H1 (cell line): ENCODE results near the gene ITGB4. TPM values are rescaled to one million over a fixed set of nuclear protein-coding genes. Genes with fewer than 3 reads are reported as not detected.
A peak's percentile ranks its signal among the peaks of the same experiment; 100 is the strongest.

ENCODE experiments used
- CTCF ChIA-PET: fragments of 300-600 bp; sonication (Branson Sonifier 250); formaldehyde crosslinking; loops from one replicate; lab custom pipeline; 2021; ENCODE audit not compliant: partially characterized antibody; lab: Charles Lee
- POLR2A ChIA-PET: fragments of 300-600 bp; sonication (Branson Sonifier 250); formaldehyde crosslinking; loops from one replicate; lab custom pipeline; 2021; ENCODE audit warnings: inconsistent platforms; ENCODE audit not compliant: partially characterized antibody; lab: Charles Lee
- DNase-seq, 2 experiments: peaks; one replicate each; pipeline versions ENCODE4 v3.0.0 to v3.0.0-alpha.2; 2010 to 2022; ENCODE audit warnings: low spot score in 2 of 2, low read depth in 1 of 2, mixed read lengths in 1 of 2
- FAIRE-seq: peaks from 2 replicates; lab custom pipeline; 2011; peaks lifted over from hg19 to GRCh38; lab: Jason Lieb, UNC
- H2AFZ ChIP-seq: 2 replicates; pipeline ENCODE4 v1.8.1; 2012; ENCODE audit warnings: low read length, inconsistent platforms
- H2AK5ac ChIP-seq: 2 replicates; pipeline ENCODE4 v1.6.1; 2013; ENCODE audit warnings: low read depth, low read length
- H2BK120ac ChIP-seq: replicated peaks from 2 replicates; pipeline ENCODE3; 2013; ENCODE audit warnings: low read depth, low read length, inconsistent platforms
- H2BK12ac ChIP-seq: 2 replicates; pipeline ENCODE4 v1.6.1; 2013; ENCODE audit warnings: low read depth, low read length
- H2BK15ac ChIP-seq: 2 replicates; pipeline ENCODE4 v1.6.1; 2013; ENCODE audit warnings: low read length
- H2BK20ac ChIP-seq: 2 replicates; pipeline ENCODE4 v1.6.1; 2013; ENCODE audit warnings: low read length
- H2BK5ac ChIP-seq: 2 replicates; pipeline ENCODE4 v1.6.1; 2013; ENCODE audit warnings: low read depth, low read length
- H3K14ac ChIP-seq: 2 replicates; pipeline ENCODE4 v1.6.1; 2013; ENCODE audit warnings: inconsistent platforms; ENCODE audit not compliant: insufficient read length
- H3K18ac ChIP-seq: 2 replicates; pipeline ENCODE4 v1.6.1; 2013; ENCODE audit warnings: low read length; ENCODE audit errors: extremely low read depth
- H3K23ac ChIP-seq: 2 replicates; pipeline ENCODE4 v1.6.1; 2013; ENCODE audit warnings: inconsistent platforms; ENCODE audit not compliant: insufficient read length
- H3K23me2 ChIP-seq: 2 replicates; pipeline ENCODE4 v1.6.1; 2013; ENCODE audit warnings: low read depth, low read length
- H3K27ac ChIP-seq: 2 replicates; pipeline ENCODE4 v1.6.1; 2011; ENCODE audit warnings: low read depth, low read length, inconsistent platforms
- H3K27me3 ChIP-seq, 4 experiments: replicated peaks in 1 of 4; 1 replicate in 1 of 4; 2 replicates in 3 of 4; pipeline versions ENCODE4 v1.6.1 to v1.8.1; 2011 to 2013; ENCODE audit warnings: low read length in 3 of 4, mild to moderate bottlenecking in 3 of 4, inconsistent platforms in 2 of 4, mixed read lengths in 2 of 4, moderate library complexity in 1 of 4; ENCODE audit not compliant: control insufficient read depth in 3 of 4, insufficient read depth in 3 of 4; ENCODE audit errors: extremely low read depth in 1 of 4
- H3K36me3 ChIP-seq, 4 experiments: 2 replicates each; pipeline versions ENCODE4 v1.6.1 to v1.8.1; 2011 to 2013; ENCODE audit warnings: mild to moderate bottlenecking in 4 of 4, low read length in 3 of 4, moderate library complexity in 2 of 4, control low read depth in 1 of 4, inconsistent platforms in 1 of 4; ENCODE audit not compliant: insufficient read depth in 4 of 4, control insufficient read depth in 2 of 4
- H3K4ac ChIP-seq: replicated peaks from 2 replicates; pipeline ENCODE3; 2013; ENCODE audit warnings: low read length, low read depth, mixed read lengths, inconsistent platforms; ENCODE audit not compliant: insufficient read length
- H3K4me1 ChIP-seq, 4 experiments: replicated peaks in 1 of 4; 1 replicate in 1 of 4; 2 replicates in 3 of 4; pipeline versions ENCODE4 v1.6.1 to v1.8.1; 2011 to 2013; ENCODE audit warnings: low read length in 3 of 4, inconsistent platforms in 2 of 4, mixed read lengths in 1 of 4; ENCODE audit not compliant: insufficient read depth in 4 of 4, control insufficient read depth in 3 of 4
- H3K4me2 ChIP-seq, 2 experiments: 2 replicates each; pipeline versions ENCODE4 v1.6.1 to v1.8.1; 2011 to 2013; ENCODE audit warnings: low read depth in 2 of 2, low read length in 2 of 2, control low read depth in 1 of 2, inconsistent platforms in 1 of 2, mild to moderate bottlenecking in 1 of 2; ENCODE audit not compliant: insufficient read depth in 1 of 2
- H3K4me3 ChIP-seq, 4 experiments: fragments of 200-600, 300-600 bp in 1 of 4; sonication (generic), shearing (Covaris generic), sonication (Bioruptor Twin) in 1 of 4; 2 replicates each; pipeline versions ENCODE4 v1.5.1 to v1.8.1; 2011 to 2016; ENCODE audit warnings: low read length in 4 of 4, low read depth in 3 of 4, control low read depth in 2 of 4, inconsistent platforms in 2 of 4, mild to moderate bottlenecking in 2 of 4, mixed read lengths in 1 of 4, moderate library complexity in 1 of 4; ENCODE audit not compliant: insufficient read depth in 2 of 4; ENCODE audit errors: extremely low read depth in 1 of 4
- H3K56ac ChIP-seq: replicated peaks from 2 replicates; pipeline ENCODE3; 2013; ENCODE audit warnings: low read depth, mild to moderate bottlenecking, mixed read lengths, low read length, inconsistent platforms; ENCODE audit not compliant: insufficient read length
- H3K79me1 ChIP-seq: 2 replicates; pipeline ENCODE4 v1.6.1; 2013; ENCODE audit warnings: low read depth, low read length, control low read depth
- H3K79me2 ChIP-seq, 2 experiments: 2 replicates each; pipeline versions ENCODE4 v1.6.1 to v1.8.1; 2012 to 2013; ENCODE audit warnings: low read length in 2 of 2, mild to moderate bottlenecking in 2 of 2, inconsistent platforms in 1 of 2; ENCODE audit not compliant: insufficient read depth in 2 of 2, control insufficient read depth in 1 of 2
- H3K9ac ChIP-seq, 4 experiments: replicated peaks in 1 of 4; 1 replicate in 1 of 4; 2 replicates in 3 of 4; pipeline versions ENCODE4 v1.6.1 to v1.8.1; 2011 to 2013; ENCODE audit warnings: low read depth in 3 of 4, low read length in 3 of 4, control low read depth in 2 of 4, mild to moderate bottlenecking in 2 of 4, moderate library complexity in 2 of 4, inconsistent platforms in 1 of 4; ENCODE audit errors: extremely low read depth in 1 of 4
- H3K9me3 ChIP-seq, 2 experiments: 2 replicates each; pipeline versions ENCODE4 v1.6.1 to v1.8.1; 2012 to 2013; ENCODE audit warnings: mild to moderate bottlenecking in 2 of 2, moderate library complexity in 2 of 2, control low read depth in 1 of 2, inconsistent platforms in 1 of 2, low read depth in 1 of 2, low read length in 1 of 2, mixed read lengths in 1 of 2; ENCODE audit not compliant: insufficient read depth in 2 of 2
- H4K20me1 ChIP-seq, 2 experiments: replicated peaks in 1 of 2; 2 replicates each; pipeline versions ENCODE3 to v1.8.1; 2011 to 2013; ENCODE audit warnings: inconsistent platforms in 2 of 2, low read length in 2 of 2, mild to moderate bottlenecking in 1 of 2; ENCODE audit not compliant: insufficient read depth in 2 of 2, control insufficient read depth in 1 of 2
- H4K5ac ChIP-seq: 2 replicates; pipeline ENCODE4 v1.6.1; 2013; ENCODE audit warnings: low read length, low read depth, mixed read lengths, inconsistent platforms; ENCODE audit not compliant: insufficient read length
- H4K8ac ChIP-seq: 2 replicates; pipeline ENCODE4 v1.8.0; 2013; ENCODE audit warnings: mild to moderate bottlenecking, moderate library complexity, low read length, inconsistent platforms; ENCODE audit not compliant: insufficient read depth; ENCODE audit errors: extremely low read depth
- H4K91ac ChIP-seq: replicated peaks from 2 replicates; pipeline ENCODE3; 2013; ENCODE audit warnings: low read length, mixed read lengths, inconsistent platforms; ENCODE audit not compliant: insufficient read length
- BACH1 ChIP-seq: IDR thresholded peaks from 2 replicates; pipeline ENCODE4 v1.6.1; 2012; ENCODE audit warnings: low read length, improper control_type of control experiment
- CHD2 ChIP-seq: IDR thresholded peaks from 2 replicates; pipeline ENCODE4 v1.6.1; 2012; ENCODE audit warnings: low read length, improper control_type of control experiment
- EP300 ChIP-seq, 2 experiments: IDR thresholded peaks; 1 replicate in 1 of 2; 2 replicates in 1 of 2; pipeline ENCODE4 v1.6.1; 2011 to 2012; ENCODE audit warnings: low read depth in 2 of 2, low read length in 2 of 2, mild to moderate bottlenecking in 2 of 2, borderline replicate concordance in 1 of 2, inconsistent platforms in 1 of 2, moderate library complexity in 1 of 2
- HDAC2 ChIP-seq, 2 experiments: fragments of 300-600 bp in 1 of 2; sonication (generic) in 1 of 2; IDR thresholded peaks; 2 replicates each; pipeline ENCODE4 v1.6.1; 2011 to 2012; ENCODE audit warnings: low read depth in 2 of 2, low read length in 2 of 2, mild to moderate bottlenecking in 2 of 2, moderate library complexity in 2 of 2, borderline replicate concordance in 1 of 2, inconsistent platforms in 1 of 2
- KDM4A ChIP-seq: IDR thresholded peaks from one replicate; pipeline ENCODE4 v1.7.1; 2012; ENCODE audit warnings: low read depth, mild to moderate bottlenecking, moderate library complexity, low read length, inconsistent platforms; ENCODE audit not compliant: severe bottlenecking
- RFX5 ChIP-seq: IDR thresholded peaks from 2 replicates; pipeline ENCODE4 v1.6.1; 2011; ENCODE audit warnings: low read depth, low read length, improper control_type of control experiment, borderline replicate concordance
- SIN3A ChIP-seq, 2 experiments: IDR thresholded peaks in 1 of 2; conservative IDR thresholded peaks in 1 of 2; 2 replicates each; pipeline ENCODE4 v1.6.1; 2011 to 2012; ENCODE audit warnings: low read length in 2 of 2, improper control_type of control experiment in 1 of 2, low read depth in 1 of 2, mild to moderate bottlenecking in 1 of 2
- SIX5 ChIP-seq: IDR thresholded peaks from 2 replicates; pipeline ENCODE4 v1.6.1; 2011; ENCODE audit warnings: mild to moderate bottlenecking, low read depth, low read length
- SP4 ChIP-seq: IDR thresholded peaks from 2 replicates; pipeline ENCODE4 v1.6.1; 2012; ENCODE audit warnings: low read length, inconsistent platforms
- TAF1 ChIP-seq: IDR thresholded peaks from 2 replicates; pipeline ENCODE4 v1.6.1; 2011; ENCODE audit warnings: mild to moderate bottlenecking, low read depth, low read length
- WGBS, 2 experiments: shearing (Covaris generic) in 1 of 2; methylation state at CpG; one replicate each; pipeline versions ENCODE4 v1.1.6 to v1.1.7; 2013 to 2015; ENCODE audit warnings: low lambda C conversion rate in 2 of 2, mixed read lengths in 2 of 2, inconsistent platforms in 1 of 2, low coverage in 1 of 2, missing lambda C conversion rate in 1 of 2; ENCODE audit not compliant: insufficient replicate concordance in 2 of 2, insufficient coverage in 1 of 2, insufficient read length in 1 of 2; ENCODE audit errors: extremely low coverage in 1 of 2, missing lambda C conversion rate in 1 of 2; 5-methylcytosine and 5-hydroxymethylcytosine counted together
- polyA plus RNA-seq, 7 experiments: library from polyadenylated mRNA; depleted of rRNA in 3 of 7; stranded (reverse) in 5 of 7; unstranded in 2 of 7; fragments of >200 nt in 5 of 7; fragments of 200-250 nt in 2 of 7; gene quantifications; 1 replicate in 5 of 7; 2 replicates in 1 of 7; 4 replicates in 1 of 7; pipeline versions ENCODE4 v1.2.1 to v1.2.3, GENCODE V29; 2011 to 2013; ENCODE audit warnings: missing spikeins in 2 of 7, mixed read lengths in 2 of 7
- total RNA-seq: library from RNA; stranded (reverse); fragmentation: NEBNext Ultra II Directional; extraction: Animal tissue kit (Norgen Biotek cat#: 25700); gene quantifications from 2 replicates; pipeline ENCODE4 v1.2.1, GENCODE V29; 2021
- TF ChIP-seq, protein P1 (sequence below): IDR thresholded peaks from 2 replicates; pipeline ENCODE4 v1.6.1; 2012; ENCODE audit warnings: inconsistent platforms

The ITGB4 gene
- total and polyA plus RNA-seq, 2 of the 8 experiments (the other 6 are each of a cell fraction or from before 2014, with no cell fraction given), result 5.2 to 5.6 TPM

GRCh38 chr17:75784473-75785015 lies 63.3 kb downstream of the ITGB4 start, which contains the start of gene UNK:
UNK (plus strand) TSS chr17:75784806; CDS start chr17:75784881, 75 bp downstream.
- ChIA-PET CTCF (interaction anchor here (1.2 to 21.4 kb wide), 7 partner anchors 11 to 77 kb away, joined by 5 to 359 read pairs (median 7); partner anchors contain the start of genes GALK1, UNC13D and WBP2), POLR2A (interaction anchor here (0.6 to 7.5 kb wide), 28 partner anchors 10 to 523 kb away, joined by 3 to 98 read pairs (median 4); partner anchors contain the start of genes GALK1, GGA3, MRPS7 and TRIM65)
- H4K91ac ChIP-seq, result peak within 1 kb of the TSS; percentile 94
- peak within 1 kb of the TSS; percentile 98 to 100 (median 100) for H3K9ac ChIP-seq
- H3K27ac ChIP-seq, result peak within 1 kb of the TSS; percentile 100
- DNase-seq (peak; percentile 97 to 99), FAIRE-seq (peak; percentile 78)
- H4K5ac ChIP-seq, result peak within 1 kb of the TSS; percentile 89
- H4K20me1 ChIP-seq, result peaks cover 0 to 3% of the 10 kb centered on the region in 2 experiments
- peak within 1 kb of the TSS; percentile 87 to 99 for H3K4me2 ChIP-seq
- peaks cover 18 to 46% of the 10 kb centered on the region in 2 experiments for H3K79me2 ChIP-seq
- no peaks in the 10 kb centered on the region for H3K9me3 ChIP-seq
- H2BK120ac ChIP-seq, result peak within 1 kb of the TSS; percentile 86
- H3K14ac ChIP-seq, result peak within 1 kb of the TSS; percentile 35
- peaks cover 6% of the 10 kb centered on the region; the same call in 1 of the 2 replicates for H3K23me2 ChIP-seq
- peak within 1 kb of the TSS; percentile 93 for H2BK15ac ChIP-seq
- peak within 1 kb of the TSS; percentile 98 for H2BK5ac ChIP-seq
- peak within 1 kb of the TSS; percentile 86 for H3K18ac ChIP-seq
- H3K56ac ChIP-seq, result peak within 1 kb of the TSS; percentile 75
- peak within 1 kb of the TSS; percentile 82 for H3K4ac ChIP-seq
- 4% methylated on average over 37 of the region's 45 CpGs; no CpG with 5 or more reads in 1 of the 2 experiments for WGBS, 2 experiments
- H4K8ac ChIP-seq, result peak within 1 kb of the TSS; percentile 99
- peaks cover 0 to 20% (median 7%) of the 10 kb centered on the region in 4 experiments; a peak in 6 of 7 replicates for H3K4me1 ChIP-seq
- H2BK12ac ChIP-seq, result peak within 1 kb of the TSS; percentile 93
- peaks cover 3% of the 10 kb centered on the region; the same call in 1 of the 2 replicates for H3K79me1 ChIP-seq
- H3K27me3 ChIP-seq, result no peaks in the 10 kb centered on the region
- H3K36me3 ChIP-seq, result no peaks in the 10 kb centered on the region
- no peak within 1 kb of the TSS for H3K23ac ChIP-seq
- no peak within 1 kb of the TSS for H2AFZ ChIP-seq
- H2AK5ac ChIP-seq, result peak within 1 kb of the TSS; percentile 91
- H3K4me3 ChIP-seq, result peak within 1 kb of the TSS; percentile 73 to 97 (median 92)
- no peak within 1 kb of the TSS; the same call in 1 of the 2 replicates for H2BK20ac ChIP-seq
- no peak for TF ChIP-seq CHD2
- no peak for TF ChIP-seq RFX5
- TF ChIP-seq, protein P1, sequence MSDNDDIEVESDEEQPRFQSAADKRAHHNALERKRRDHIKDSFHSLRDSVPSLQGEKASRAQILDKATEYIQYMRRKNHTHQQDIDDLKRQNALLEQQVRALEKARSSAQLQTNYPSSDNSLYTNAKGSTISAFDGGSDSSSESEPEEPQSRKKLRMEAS, result no peak
- TF ChIP-seq BACH1, result no peak
- no peak for TF ChIP-seq HDAC2 (IDR thresholded peaks at IDR 0.05; ENCODE audit: borderline replicate concordance in 1 of 2, low read depth in 2 of 2, low read length in 2 of 2)
- no peak; a peak in 1 of 4 replicates for TF ChIP-seq SIN3A (conservative IDR thresholded peaks at IDR 0.05 in 1 of 2, IDR thresholded peaks at IDR 0.05 in 1 of 2; ENCODE audit: low read depth in 1 of 2, low read length in 2 of 2)
- peak; percentile 43 for TF ChIP-seq SP4
- no peak for TF ChIP-seq EP300 (IDR thresholded peaks at IDR 0.05; ENCODE audit: borderline replicate concordance in 1 of 2, low read depth in 2 of 2, low read length in 2 of 2)
- TF ChIP-seq TAF1, result peak; percentile 87; the same call in 1 of the 2 replicates
- TF ChIP-seq SIX5, result peak; percentile 100
- no peak for TF ChIP-seq KDM4A
